ENCODE measurements around the gene WFS1. TPM values are rescaled to one million over a fixed set of nuclear protein-coding genes. Genes with fewer than 3 reads are reported as not detected.
A peak's percentile ranks its signal among the peaks of the same experiment; 100 is the strongest.

Gene WFS1
- polyA plus RNA-seq, 1 of the 3 experiments (the other 2 are of a cell fraction) = 18.7 TPM

DNA sequence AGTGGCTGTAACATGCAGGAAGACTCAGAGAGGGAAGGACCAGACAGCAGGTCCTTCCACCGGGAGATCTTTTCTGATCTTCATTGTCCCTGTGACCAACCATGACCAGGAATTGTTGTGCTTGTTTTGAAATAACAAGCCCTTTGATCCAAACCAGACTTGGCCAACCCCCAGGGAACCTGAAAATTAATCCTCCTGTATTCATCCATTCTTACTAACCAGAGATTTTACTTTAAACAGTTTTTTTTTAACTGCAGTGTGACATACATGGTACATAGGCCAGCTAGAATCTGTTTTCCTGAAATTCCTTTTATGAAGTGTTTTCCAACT is 4.0 kb downstream of the WFS1 start:
- Histone ChIP-seq H3F3A (replicated peaks; ENCODE audit: insufficient read depth) (no peaks in the 10 kb centered on the region), H3K27me3 (ENCODE audit: insufficient read depth) (no peaks in the 10 kb centered on the region), H3K4me2 (peak overlapping the region; percentile 48), H3K9ac (no peak overlapping the region), H3K9me3 (no peaks in the 10 kb centered on the region), H2AFZ (ENCODE audit: low read depth) (no peak overlapping the region), H3K27ac (ENCODE audit: low read depth in 2 of 2, low read length in 1 of 2) (peak overlapping the region; percentile 35 to 82), H3K79me2 (ENCODE audit: insufficient read depth) (peaks cover 15% of the 10 kb centered on the region; the same call in 1 of the 2 replicates), H3K36me3 (replicated peaks in 1 of 2; ENCODE audit: control insufficient read depth in 1 of 2, insufficient read depth in 2 of 2, low read length in 1 of 2) (peaks cover 0 to 4% of the 10 kb centered on the region in 2 experiments), H4K20me1 (ENCODE audit: insufficient read depth) (peaks cover 13% of the 10 kb centered on the region), H3K9me2 (no peaks in the 10 kb centered on the region), H3K4me3 (ENCODE audit: low read depth in 2 of 2, low read length in 1 of 2) (peak overlapping the region in 1 of 2 experiments; percentile 4; a peak in 1 of 4 replicates), H3K4me1 (ENCODE audit: control insufficient read depth in 1 of 2, insufficient read depth in 2 of 2, low read depth in 1 of 2, low read length in 1 of 2) (peaks cover 7 to 77% of the 10 kb centered on the region in 2 experiments; a peak in 3 of 4 replicates)
- no peak for DNase-seq
- CTCF ChIA-PET = interaction anchor here (1.7 to 37.6 kb wide), 3 partner anchors 16 to 52 kb away, joined by 3 to 1048 read pairs (median 247); no protein-coding TSS in a partner anchor
- POLR2A ChIA-PET = no interaction called here
- no CpG with 5 or more reads among the region's 1 CpG for WGBS (ENCODE audit: low lambda C conversion rate)
- no peak for TF ChIP-seq FOSL2 (IDR thresholded peaks at IDR 0.05; ENCODE audit: borderline replicate concordance, low read depth)
- no peak for TF ChIP-seq TAF1 (IDR thresholded peaks at IDR 0.05; ENCODE audit: borderline replicate concordance, low read depth, low read length)
- TF ChIP-seq SIN3A (IDR thresholded peaks at IDR 0.05; ENCODE audit: borderline replicate concordance, low read depth, low read length) = no peak
- TF ChIP-seq, protein P1, sequence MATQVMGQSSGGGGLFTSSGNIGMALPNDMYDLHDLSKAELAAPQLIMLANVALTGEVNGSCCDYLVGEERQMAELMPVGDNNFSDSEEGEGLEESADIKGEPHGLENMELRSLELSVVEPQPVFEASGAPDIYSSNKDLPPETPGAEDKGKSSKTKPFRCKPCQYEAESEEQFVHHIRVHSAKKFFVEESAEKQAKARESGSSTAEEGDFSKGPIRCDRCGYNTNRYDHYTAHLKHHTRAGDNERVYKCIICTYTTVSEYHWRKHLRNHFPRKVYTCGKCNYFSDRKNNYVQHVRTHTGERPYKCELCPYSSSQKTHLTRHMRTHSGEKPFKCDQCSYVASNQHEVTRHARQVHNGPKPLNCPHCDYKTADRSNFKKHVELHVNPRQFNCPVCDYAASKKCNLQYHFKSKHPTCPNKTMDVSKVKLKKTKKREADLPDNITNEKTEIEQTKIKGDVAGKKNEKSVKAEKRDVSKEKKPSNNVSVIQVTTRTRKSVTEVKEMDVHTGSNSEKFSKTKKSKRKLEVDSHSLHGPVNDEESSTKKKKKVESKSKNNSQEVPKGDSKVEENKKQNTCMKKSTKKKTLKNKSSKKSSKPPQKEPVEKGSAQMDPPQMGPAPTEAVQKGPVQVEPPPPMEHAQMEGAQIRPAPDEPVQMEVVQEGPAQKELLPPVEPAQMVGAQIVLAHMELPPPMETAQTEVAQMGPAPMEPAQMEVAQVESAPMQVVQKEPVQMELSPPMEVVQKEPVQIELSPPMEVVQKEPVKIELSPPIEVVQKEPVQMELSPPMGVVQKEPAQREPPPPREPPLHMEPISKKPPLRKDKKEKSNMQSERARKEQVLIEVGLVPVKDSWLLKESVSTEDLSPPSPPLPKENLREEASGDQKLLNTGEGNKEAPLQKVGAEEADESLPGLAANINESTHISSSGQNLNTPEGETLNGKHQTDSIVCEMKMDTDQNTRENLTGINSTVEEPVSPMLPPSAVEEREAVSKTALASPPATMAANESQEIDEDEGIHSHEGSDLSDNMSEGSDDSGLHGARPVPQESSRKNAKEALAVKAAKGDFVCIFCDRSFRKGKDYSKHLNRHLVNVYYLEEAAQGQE (IDR thresholded peaks at IDR 0.05; ENCODE audit: low read depth, low read length) = no peak
- 0 out of 4 replicates have a peak, but pooled peaks of 1 of the 2 experiments have one; percentile 9 for TF ChIP-seq EP300 (IDR thresholded peaks at IDR 0.05; ENCODE audit: borderline replicate concordance in 1 of 2, low read depth in 1 of 2, low read length in 1 of 2)
- TF ChIP-seq, protein P2, sequence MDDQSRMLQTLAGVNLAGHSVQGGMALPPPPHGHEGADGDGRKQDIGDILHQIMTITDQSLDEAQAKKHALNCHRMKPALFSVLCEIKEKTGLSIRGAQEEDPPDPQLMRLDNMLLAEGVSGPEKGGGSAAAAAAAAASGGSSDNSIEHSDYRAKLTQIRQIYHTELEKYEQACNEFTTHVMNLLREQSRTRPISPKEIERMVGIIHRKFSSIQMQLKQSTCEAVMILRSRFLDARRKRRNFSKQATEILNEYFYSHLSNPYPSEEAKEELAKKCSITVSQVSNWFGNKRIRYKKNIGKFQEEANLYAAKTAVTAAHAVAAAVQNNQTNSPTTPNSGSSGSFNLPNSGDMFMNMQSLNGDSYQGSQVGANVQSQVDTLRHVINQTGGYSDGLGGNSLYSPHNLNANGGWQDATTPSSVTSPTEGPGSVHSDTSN (IDR thresholded peaks at IDR 0.05) = no peak
- TF ChIP-seq GATA2 (CRISPR knock-in tag; IDR thresholded peaks at IDR 0.05) = 0 out of 2 replicates have a peak, but pooled peaks have one; percentile 34

DNA sequence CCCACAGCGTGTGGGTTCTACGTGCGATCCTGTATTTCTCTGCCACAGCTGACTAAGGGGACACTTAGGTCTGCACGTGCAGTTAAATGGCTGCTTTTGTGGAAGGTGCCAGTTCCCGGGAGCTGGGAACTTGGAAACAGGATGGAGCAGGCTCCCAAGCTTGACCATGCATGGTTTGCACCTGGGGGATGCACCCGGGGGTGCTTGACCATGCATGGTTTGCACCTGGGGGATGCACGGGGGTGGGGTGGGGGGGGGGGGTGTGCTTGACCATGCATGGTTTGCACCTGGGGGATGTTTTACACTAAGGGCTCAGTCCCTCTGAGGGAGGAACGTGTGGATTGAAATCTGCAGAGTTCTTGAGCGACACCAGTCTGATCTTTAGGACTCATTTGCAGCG is 5.7 kb downstream of the WFS1 start:
- no peak overlapping the region for H3K27ac ChIP-seq (ENCODE audit: low read depth in 2 of 2, low read length in 1 of 2)
- H3K36me3 ChIP-seq (replicated peaks in 1 of 2; ENCODE audit: control insufficient read depth in 1 of 2, insufficient read depth in 2 of 2, low read length in 1 of 2) = peaks cover 0 to 7% of the 10 kb centered on the region in 2 experiments
- 71% methylated on average over 6 of the region's 10 CpGs for WGBS (ENCODE audit: low lambda C conversion rate)
- POLR2A ChIA-PET = no interaction called here
- no peaks in the 10 kb centered on the region for H3F3A ChIP-seq (replicated peaks; ENCODE audit: insufficient read depth)
- H3K9me2 ChIP-seq = no peaks in the 10 kb centered on the region
- peaks cover 13% of the 10 kb centered on the region for H4K20me1 ChIP-seq (ENCODE audit: insufficient read depth)
- DNase-seq = no peak
- no peak overlapping the region for H2AFZ ChIP-seq (ENCODE audit: low read depth)
- H3K9me3 ChIP-seq = no peaks in the 10 kb centered on the region
- H3K27me3 ChIP-seq (ENCODE audit: insufficient read depth) = no peaks in the 10 kb centered on the region
- no peak overlapping the region for H3K4me2 ChIP-seq
- TF ChIP-seq RAD21 (IDR thresholded peaks at IDR 0.05; ENCODE audit: low read length) (no peak), NFIC (IDR thresholded peaks at IDR 0.05; ENCODE audit: borderline replicate concordance) (no peak), RCOR1 (IDR thresholded peaks at IDR 0.05; ENCODE audit: low read length) (no peak), TAF1 (IDR thresholded peaks at IDR 0.05; ENCODE audit: borderline replicate concordance, low read depth, low read length) (no peak)
- TF ChIP-seq, protein P2 (IDR thresholded peaks at IDR 0.05) = no peak
- no peak overlapping the region for H3K9ac ChIP-seq
- H3K4me3 ChIP-seq (ENCODE audit: low read depth in 2 of 2, low read length in 1 of 2) = no peak overlapping the region
- CTCF ChIA-PET = interaction anchor here (1.4 to 37.6 kb wide), 3 partner anchors 25 to 277 kb away, joined by 4 to 1048 read pairs (median 247); no protein-coding TSS in a partner anchor
- H3K79me2 ChIP-seq (ENCODE audit: insufficient read depth) = peaks cover 15% of the 10 kb centered on the region; the same call in 1 of the 2 replicates
- H3K4me1 ChIP-seq (ENCODE audit: control insufficient read depth in 1 of 2, insufficient read depth in 2 of 2, low read depth in 1 of 2, low read length in 1 of 2) = peaks cover 7 to 86% of the 10 kb centered on the region in 2 experiments; a peak in 3 of 4 replicates
